SK-N-SH (cell line): ENCODE results near the gene OPCML.

Experiments used
- CHD2 ChIP-seq: fragments of 150-350 bp; IDR thresholded peaks from 2 replicates; pipeline ENCODE4 v1.6.1; 2018; ENCODE audit warnings: low read length; ENCODE audit not compliant: partially characterized antibody
- EP300 ChIP-seq, 2 experiments: IDR thresholded peaks; 2 replicates each; pipeline versions ENCODE4 v1.4.0 to v1.6.1; 2012; ENCODE audit warnings: borderline replicate concordance in 1 of 2, low read depth in 1 of 2, low read length in 1 of 2
- EZH2phosphoT487 ChIP-seq: fragments of 200-600 bp; sonication (generic); IDR thresholded peaks from 2 replicates; pipeline ENCODE4 v1.6.1; 2017; ENCODE audit warnings: low read depth, mixed run types, mild to moderate bottlenecking, antibody characterized with exemption, moderate library complexity, borderline replicate concordance
- JUND ChIP-seq: IDR thresholded peaks from 2 replicates; pipeline ENCODE4 v1.4.0; 2012
- MAX ChIP-seq: IDR thresholded peaks from 2 replicates; pipeline ENCODE4 v1.4.0; 2012; ENCODE audit warnings: low read depth
- POLR2AphosphoS5 ChIP-seq: IDR thresholded peaks from 2 replicates; pipeline ENCODE4 v1.6.1; 2012; ENCODE audit warnings: low read depth, low read length
- RAD21 ChIP-seq: IDR thresholded peaks from 2 replicates; pipeline ENCODE4 v1.6.1; 2012; ENCODE audit warnings: mild to moderate bottlenecking, low read length
- REST ChIP-seq: IDR thresholded peaks from 2 replicates; pipeline ENCODE4 v1.6.1; 2012; ENCODE audit warnings: mild to moderate bottlenecking, low read depth, low read length, moderate library complexity
- RFX5 ChIP-seq: IDR thresholded peaks from 2 replicates; pipeline ENCODE4 v1.6.1; 2012; ENCODE audit warnings: mild to moderate bottlenecking, improper control_type of control experiment, low read length
- SMC3 ChIP-seq: IDR thresholded peaks from 2 replicates; pipeline ENCODE4 v1.6.1; 2012; ENCODE audit warnings: low read depth, low read length, improper control_type of control experiment
- TAF1 ChIP-seq: IDR thresholded peaks from 2 replicates; pipeline ENCODE4 v1.6.1; 2012; ENCODE audit warnings: low read depth, mild to moderate bottlenecking, low read length, moderate library complexity, borderline replicate concordance
- YY1 ChIP-seq: IDR thresholded peaks from 2 replicates; pipeline ENCODE4 v1.4.0; 2012; ENCODE audit warnings: low read depth, mild to moderate bottlenecking
- TF ChIP-seq, protein P1 (sequence below): fragments of 200-600 bp; sonication (generic); IDR thresholded peaks from 2 replicates; pipeline ENCODE4 v1.6.1; 2017; ENCODE audit warnings: antibody characterized with exemption, mild to moderate bottlenecking, moderate library complexity
- TF ChIP-seq, protein P2 (sequence below): IDR thresholded peaks from 2 replicates; pipeline ENCODE4 v1.4.0; 2012; ENCODE audit warnings: low read depth, borderline replicate concordance

- TF ChIP-seq, protein P1, sequence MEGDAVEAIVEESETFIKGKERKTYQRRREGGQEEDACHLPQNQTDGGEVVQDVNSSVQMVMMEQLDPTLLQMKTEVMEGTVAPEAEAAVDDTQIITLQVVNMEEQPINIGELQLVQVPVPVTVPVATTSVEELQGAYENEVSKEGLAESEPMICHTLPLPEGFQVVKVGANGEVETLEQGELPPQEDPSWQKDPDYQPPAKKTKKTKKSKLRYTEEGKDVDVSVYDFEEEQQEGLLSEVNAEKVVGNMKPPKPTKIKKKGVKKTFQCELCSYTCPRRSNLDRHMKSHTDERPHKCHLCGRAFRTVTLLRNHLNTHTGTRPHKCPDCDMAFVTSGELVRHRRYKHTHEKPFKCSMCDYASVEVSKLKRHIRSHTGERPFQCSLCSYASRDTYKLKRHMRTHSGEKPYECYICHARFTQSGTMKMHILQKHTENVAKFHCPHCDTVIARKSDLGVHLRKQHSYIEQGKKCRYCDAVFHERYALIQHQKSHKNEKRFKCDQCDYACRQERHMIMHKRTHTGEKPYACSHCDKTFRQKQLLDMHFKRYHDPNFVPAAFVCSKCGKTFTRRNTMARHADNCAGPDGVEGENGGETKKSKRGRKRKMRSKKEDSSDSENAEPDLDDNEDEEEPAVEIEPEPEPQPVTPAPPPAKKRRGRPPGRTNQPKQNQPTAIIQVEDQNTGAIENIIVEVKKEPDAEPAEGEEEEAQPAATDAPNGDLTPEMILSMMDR, result no peak
- TF ChIP-seq MAX, result no peak
- no peak for TF ChIP-seq POLR2AphosphoS5
- TF ChIP-seq EP300 (IDR thresholded peaks at IDR 0.05; ENCODE audit: borderline replicate concordance in 1 of 2, low read depth in 1 of 2, low read length in 1 of 2), result no peak
- TF ChIP-seq JUND, result no peak
- no peak for TF ChIP-seq CHD2
- no peak for TF ChIP-seq REST
- no peak for TF ChIP-seq RAD21
- no peak for TF ChIP-seq TAF1
- TF ChIP-seq, protein P2, sequence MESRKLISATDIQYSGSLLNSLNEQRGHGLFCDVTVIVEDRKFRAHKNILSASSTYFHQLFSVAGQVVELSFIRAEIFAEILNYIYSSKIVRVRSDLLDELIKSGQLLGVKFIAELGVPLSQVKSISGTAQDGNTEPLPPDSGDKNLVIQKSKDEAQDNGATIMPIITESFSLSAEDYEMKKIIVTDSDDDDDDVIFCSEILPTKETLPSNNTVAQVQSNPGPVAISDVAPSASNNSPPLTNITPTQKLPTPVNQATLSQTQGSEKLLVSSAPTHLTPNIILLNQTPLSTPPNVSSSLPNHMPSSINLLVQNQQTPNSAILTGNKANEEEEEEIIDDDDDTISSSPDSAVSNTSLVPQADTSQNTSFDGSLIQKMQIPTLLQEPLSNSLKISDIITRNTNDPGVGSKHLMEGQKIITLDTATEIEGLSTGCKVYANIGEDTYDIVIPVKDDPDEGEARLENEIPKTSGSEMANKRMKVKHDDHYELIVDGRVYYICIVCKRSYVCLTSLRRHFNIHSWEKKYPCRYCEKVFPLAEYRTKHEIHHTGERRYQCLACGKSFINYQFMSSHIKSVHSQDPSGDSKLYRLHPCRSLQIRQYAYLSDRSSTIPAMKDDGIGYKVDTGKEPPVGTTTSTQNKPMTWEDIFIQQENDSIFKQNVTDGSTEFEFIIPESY, result no peak
- no peak for TF ChIP-seq SMC3
- no peak for TF ChIP-seq EZH2phosphoT487
- no peak for TF ChIP-seq YY1
- no peak for TF ChIP-seq RFX5
Observed at GRCh38 chr11:133507185-133507584, 25.1 kb downstream of the OPCML start.
